Activated gamma-delta T cell treated with Interleukin-2 at 50 U/mL for 16 hours (primary cell): ENCODE results near the gene THRSP.

ENCODE experiments used
- DNase-seq: peaks from one replicate; pipeline ENCODE4 v3.0.0-alpha.2; 2020

Gene THRSP

GRCh38 chr11:78100676-78101472 lies 37.2 kb downstream of the THRSP start:
- DNase-seq, result no peak

GRCh38 chr11:78109081-78110015 lies 45.7 kb downstream of the THRSP start:
- DNase-seq, result no peak

GRCh38 chr11:78110351-78110750 lies 46.7 kb downstream of the THRSP start:
- no peak for DNase-seq

GRCh38 chr11:78110830-78111229 lies 47.2 kb downstream of the THRSP start:
- no peak for DNase-seq

- DNase-seq, result no peak
These were observed 47.6 kb downstream of the THRSP start for GRCh38 chr11:78111298-78111697.

- no peak for DNase-seq
These were observed 49.1 kb downstream of the THRSP start for GRCh38 chr11:78112582-78113275.
